OCI-LY3 (cell line): ENCODE data around the gene LACRT.

ENCODE experiments used
- CTCF ChIP-seq: fragments of 200-600, 300-600 bp; sonication (generic); IDR thresholded peaks from 2 replicates; pipeline ENCODE4 v1.5.1; 2014; ENCODE audit warnings: antibody characterized with exemption, low read length, low read depth
- EZH2phosphoT487 ChIP-seq: fragments of 200-600 bp; shearing (Covaris generic); IDR thresholded peaks from 2 replicates; pipeline ENCODE4 v1.6.1; 2018; ENCODE audit warnings: antibody characterized with exemption, mixed run types, low read depth

DNA sequence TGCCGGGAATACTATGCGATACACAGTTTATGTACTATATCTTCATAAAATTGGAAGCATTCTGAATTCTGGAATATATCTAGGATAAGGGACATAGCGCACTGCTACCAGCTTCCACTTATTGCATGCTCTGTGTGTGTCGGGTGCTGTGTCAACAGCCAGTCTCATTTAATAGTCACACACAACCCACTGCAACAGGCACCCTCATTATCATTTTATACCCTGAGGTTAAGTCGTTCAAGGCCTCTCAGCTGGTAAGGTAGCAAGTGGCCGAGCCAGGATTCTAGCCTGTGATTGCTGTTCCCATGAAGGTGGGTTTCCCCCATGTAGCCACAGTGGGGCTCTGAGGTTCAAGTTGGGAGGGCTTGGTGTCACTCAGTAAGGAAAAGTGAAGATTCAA lies 53.3 kb downstream of the LACRT start:
- TF ChIP-seq CTCF = no peak
- no peak for TF ChIP-seq EZH2phosphoT487
